ENCODE measurements around the gene GPR107.

GRCh38 chr9:130054325-130054786 lies 650 bp downstream of the GPR107 start:
- TF ChIP-seq POLR2A (IDR thresholded peaks at IDR 0.05) (no peak), CTCF (IDR thresholded peaks at IDR 0.05 in 4 of 5, conservative IDR thresholded peaks at IDR 0.05 in 1 of 5) (no peak)
